HG02852 (cell line): ENCODE results near the gene PPP3CA.
"Not testable (repeated sequence)": the region's sequence is repeated elsewhere in the genome, so short reads cannot be mapped to it uniquely, and the experiment has no call there.

Experiments used
- ATAC-seq: cut with Tn5 transposase; IDR thresholded peaks from one replicate; pipeline ENCODE4 v1.9.1; 2021; ENCODE audit warnings: mild to moderate bottlenecking, moderate library complexity; ENCODE audit not compliant: unreplicated experiment

The PPP3CA gene

DNA sequence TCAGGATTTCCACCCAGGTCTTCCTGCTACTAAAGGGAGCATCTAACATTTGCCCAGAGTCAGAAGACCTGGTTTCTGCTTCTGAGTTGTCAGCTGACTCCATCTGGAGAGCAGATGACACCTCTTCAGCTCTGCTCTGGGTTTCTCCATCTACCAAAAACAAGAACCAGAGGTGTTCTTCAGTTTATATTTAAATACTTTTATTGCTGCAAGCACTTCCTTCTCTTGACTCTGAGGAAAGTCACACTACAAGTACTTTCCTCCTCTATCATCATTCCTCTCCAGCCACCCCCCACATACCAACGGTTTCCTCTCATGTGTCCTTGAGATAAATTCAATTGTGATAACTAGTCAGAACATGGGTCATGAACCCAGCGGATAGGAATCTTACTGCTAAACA is 88.4 kb downstream of the PPP3CA start:
- ATAC-seq: no peak

DNA sequence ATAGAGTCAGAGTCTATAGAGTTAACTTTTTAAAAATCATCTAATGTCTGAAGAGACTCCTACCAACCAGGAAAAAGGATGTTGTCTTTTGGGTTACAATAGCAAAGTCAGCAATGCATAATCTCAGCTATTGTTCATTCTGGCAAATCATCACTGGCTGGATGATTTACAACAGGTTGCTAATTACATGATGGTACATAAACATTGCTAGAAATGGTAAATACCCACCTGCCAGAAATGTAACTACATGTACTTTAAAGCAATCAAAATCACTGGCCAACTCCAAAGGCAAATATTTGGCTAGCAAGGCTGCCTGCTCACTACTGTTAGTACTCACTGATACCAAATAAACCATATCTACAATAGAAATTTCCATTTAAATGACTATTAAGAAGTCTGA is 91.1 kb downstream of the PPP3CA start:
- no peak for ATAC-seq

DNA sequence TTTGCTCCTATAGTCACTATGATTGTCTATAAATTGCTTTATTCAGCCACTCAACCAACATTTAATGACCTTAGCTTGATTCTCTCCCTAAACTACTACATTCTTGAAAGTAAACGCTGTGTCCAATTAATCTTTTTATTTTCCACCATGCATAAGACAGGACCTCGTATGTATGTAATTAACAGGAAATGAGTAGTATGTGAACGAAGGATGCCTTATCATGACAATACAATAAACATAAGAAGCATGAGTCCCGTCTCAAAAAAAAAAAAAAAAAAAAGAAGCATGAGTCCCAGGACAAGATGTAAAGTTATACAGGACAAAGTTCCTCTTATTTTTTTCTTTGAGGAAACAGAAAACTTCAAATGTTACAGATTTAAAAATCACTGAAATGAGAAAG is 92.5 kb downstream of the PPP3CA start:
- ATAC-seq: no peak

DNA sequence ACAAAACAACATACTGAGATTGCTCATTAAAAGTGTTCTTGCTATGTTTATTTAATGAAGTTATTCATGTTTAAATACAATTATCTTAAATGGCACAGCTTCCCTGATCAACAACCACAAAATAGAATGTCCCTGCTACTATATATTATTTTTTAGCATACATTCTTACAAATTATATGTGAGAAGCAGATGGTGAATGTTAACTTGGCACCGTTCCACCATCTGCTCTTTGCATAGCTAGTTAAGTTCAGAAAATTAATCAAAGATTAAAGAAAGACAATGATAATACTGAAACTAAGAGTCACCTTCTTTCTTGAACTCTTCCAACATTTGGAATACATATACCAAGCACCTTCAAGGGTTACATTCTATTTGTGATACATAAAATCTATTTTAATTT is 94.2 kb downstream of the PPP3CA start:
- ATAC-seq: no peak

DNA sequence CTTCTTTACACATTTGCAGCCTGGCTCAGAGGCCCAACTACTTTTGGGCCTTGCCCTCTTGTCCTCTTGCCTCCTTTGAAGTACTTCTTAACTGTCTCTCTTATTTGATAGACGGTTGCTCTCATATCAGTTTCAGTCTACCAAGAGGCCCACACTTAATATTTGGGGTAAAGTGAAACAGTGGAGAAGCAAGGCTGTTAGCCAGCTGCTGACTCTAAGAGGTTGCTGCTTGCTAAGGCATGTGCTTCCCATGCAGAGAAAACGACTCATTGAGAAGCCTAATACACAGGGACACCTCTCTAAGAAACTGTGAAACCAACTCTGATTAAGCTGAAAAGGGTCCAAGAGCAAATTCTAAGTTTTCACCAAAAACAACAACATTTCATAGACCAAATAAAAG is 94.6 kb downstream of the PPP3CA start:
- ATAC-seq: no peak

DNA sequence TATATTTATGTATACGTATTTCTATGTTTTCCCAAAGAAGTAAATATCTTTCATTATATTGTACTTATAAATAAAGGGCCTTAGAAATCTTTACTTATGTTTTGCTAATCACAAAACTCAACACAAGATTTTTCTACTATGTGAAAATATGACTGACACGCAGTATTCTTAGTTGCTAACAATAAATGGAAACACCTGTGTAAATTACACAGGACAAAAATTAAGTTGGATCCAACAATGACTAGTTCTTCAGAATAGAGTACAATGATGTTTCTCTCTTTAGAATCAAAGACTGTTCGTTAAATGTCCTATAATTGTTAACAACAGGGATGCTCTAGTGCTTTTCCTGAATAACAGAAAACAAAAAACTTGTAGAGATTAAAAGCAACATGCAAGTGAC is 96.1 kb downstream of the PPP3CA start:
- no peak for ATAC-seq

DNA sequence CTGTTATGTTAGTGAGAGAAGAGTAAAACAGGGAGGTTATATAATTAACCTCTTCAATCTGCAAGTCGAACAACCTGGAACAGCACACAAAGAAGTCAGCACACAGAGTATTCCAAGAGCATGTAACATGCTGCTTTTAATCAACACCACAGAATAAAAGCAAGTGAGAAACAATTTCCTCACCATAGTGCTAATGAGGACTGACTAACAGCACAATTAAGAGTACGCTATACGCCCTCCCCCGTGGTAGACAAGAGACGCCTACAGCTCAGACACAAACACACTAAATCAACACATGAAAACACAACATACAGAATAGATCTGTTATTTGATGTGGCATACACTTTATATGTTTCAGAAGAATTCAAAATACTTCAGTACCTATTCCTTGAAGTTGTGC is 103.0 kb downstream of the PPP3CA start:
- ATAC-seq: no peak

DNA sequence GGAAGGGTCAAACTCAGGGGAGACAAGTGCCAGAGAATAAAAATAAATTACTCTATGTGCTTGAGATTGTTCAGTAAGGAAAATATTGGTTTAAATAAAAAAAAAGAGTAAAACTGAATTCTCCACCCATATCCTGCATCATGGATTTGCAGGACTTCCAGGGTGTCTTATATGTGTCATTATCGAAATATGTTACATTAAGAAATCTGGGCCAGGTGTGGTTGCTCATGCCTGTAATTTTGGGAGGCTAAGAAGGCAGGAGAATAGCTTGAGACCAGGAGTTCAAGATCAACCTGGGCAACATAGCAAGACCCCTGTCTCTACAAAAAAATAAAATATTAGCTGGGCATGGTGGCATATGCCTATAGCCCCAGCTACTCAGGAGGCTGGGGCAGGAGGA is 104.9 kb downstream of the PPP3CA start:
- ATAC-seq: no peak

DNA sequence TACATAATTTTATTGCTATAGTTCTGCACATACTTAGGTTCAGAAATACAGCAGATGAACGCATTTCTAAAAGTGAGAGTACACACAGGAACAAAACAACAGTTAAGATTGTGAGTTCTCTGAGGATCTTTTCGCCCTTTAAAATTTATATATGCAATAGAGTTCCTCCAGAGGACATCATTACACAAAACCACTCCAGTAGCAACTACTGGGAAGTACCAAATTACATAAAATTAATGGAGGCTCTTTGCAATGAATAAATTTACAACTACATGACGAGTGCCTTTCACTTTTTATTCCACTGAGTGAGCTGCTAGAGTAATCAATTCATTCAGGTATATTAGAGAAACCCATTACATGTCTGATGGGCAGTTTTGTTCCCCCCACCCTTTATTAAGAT is 107.2 kb downstream of the PPP3CA start:
- ATAC-seq: no peak

DNA sequence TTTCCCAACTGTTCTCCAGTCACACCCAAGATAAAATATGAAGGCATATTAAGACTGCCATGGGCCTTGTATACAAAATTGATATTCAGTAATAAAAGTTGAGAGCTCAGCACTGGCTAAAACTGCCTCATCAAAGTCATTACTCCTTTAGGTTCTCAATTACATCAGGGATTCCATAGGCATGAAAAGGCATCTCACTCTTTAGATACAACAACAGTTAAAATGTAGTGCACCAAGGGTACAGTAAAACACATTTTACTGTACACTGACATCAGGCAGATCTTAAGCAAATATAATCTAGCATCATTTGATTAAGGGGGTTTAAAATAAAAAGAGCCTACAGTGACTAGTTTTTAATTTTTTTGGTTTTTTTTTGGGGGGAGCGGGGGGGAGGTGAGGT is 107.7 kb downstream of the PPP3CA start:
- ATAC-seq: no peak

DNA sequence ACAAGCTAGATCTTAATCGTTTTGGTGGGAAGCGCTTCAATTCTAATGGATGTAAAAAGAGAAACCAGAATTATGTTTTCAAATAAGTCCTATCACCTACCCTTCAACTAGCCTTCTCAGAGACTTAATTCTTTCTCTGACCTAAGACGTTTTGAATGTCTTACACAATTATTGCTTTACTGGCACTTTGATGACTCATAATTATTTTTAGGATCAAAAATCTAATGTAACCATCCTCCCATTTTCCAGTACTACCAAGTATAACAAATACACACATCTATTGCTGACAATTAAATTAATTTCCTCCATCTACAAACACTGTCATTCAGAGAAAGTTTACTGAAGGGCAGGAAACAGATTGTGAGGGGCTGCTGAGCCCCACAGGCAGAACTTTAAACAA is 108.6 kb downstream of the PPP3CA start:
- ATAC-seq: no peak

DNA sequence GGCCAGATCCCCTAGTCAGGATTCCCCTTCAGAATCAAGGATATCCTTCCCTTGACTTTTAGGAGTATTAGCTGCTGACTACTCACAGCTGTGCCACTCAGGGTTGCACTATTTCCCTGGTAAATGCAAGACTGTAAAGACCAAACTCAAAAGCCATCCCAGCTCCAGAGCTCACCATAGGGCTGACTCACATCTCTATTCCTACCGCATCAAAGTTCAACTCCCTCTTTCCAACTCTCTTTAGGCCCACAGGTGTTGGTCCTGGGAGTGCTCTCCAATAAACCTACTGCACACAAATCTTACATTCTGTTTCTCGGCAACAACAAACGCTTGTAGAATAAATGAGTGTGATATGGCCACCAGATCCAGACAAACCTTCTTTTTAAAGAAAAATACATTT is 109.6 kb downstream of the PPP3CA start:
- no peak for ATAC-seq

DNA sequence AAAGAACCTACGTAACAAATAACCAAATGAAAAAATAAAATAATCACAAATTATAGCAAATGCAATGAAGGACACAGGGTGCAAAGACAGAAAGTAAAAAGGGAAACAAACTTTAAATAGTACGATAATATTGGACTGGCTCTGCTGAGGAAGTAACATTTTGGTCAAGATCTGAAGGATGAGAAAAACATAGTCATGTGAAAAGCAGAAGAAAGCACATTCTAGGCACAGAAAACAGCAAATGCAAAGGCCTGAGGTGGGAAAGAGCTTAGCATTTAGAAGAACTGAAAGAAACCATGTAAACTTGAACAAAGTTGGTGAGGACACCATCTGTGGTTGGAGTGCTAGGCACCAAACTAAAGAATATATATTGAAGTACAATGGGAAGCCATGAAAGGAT is 111.2 kb downstream of the PPP3CA start:
- ATAC-seq: no peak

DNA sequence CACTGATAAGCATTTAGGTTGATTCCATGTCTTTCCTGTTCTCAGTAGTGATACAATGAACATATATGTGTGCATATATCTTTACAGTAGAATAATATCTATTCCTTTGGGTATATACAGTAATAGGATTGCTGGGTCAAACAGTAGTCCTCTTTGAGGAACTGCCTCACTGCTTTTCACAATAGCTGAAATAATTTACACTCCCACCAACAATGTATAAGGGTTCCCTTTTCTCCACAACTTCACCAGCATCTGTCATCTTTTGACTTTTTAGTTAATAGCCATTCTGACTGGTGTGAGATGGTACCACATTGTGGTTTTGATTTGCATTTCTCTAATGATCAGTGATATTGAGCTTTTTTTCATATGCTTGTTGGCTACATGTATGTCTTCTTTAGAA is 113.2 kb downstream of the PPP3CA start:
- ATAC-seq: not testable (repeated sequence)

DNA sequence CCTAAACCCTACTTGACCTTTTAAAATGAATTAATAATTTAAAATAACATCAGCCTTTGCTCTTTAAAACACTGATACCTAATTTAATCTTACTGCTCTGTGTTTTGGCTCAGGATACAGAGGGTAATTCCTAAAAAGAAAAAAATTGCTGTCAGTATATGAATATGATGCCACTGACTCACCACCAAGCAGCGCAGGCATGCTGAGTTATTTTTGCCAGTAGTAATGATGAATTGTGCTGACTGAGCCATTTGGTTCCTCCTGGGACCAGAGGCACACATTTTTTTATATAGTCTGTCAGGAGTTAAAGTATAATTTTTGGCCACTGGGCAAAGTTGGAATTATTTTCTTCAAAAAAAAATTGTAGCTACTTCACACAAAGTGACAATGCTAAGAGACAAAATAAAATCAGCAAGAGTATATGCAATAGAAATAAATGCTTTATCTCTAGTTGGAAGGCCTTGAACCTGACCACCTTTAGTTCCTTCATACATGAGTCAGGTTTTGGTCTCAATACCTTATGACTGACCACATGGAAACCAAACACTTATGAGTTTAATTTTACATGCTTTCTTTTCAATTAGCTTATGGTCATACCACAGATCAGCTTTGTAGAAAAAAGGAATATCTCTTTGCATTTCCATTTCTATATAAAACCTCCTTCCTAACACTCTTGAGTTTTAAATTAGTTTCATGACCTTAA is 115.1 kb downstream of the PPP3CA start:
- no peak for ATAC-seq

DNA sequence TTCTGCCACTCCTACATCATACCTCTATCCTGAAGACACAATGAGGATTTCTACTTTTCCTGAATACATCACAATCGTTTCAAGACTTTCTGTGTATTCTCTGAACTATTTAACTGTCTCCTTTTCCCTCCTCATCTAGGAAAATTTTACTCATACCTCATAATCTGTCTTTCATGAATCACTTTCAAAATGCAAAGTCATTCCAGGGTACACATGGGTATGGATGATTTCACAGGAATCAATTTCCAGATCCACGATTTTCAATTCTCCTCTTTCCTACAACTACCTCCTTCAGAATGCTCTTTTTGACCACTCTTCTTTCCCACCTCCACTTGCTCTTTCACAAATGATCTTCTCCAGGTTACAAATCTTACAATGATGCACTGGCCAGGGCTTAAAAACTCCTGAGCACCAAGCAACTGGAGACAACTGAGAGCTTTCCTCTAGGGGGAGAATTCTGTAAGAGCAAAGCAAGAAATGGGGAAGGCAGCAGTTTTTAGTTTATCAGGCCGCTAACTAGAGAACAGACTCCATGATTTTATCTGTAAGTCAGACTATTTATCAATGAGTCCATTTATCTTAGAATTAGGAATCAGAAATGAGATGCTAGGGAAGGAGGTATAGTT is 116.4 kb downstream of the PPP3CA start:
- ATAC-seq: no peak

DNA sequence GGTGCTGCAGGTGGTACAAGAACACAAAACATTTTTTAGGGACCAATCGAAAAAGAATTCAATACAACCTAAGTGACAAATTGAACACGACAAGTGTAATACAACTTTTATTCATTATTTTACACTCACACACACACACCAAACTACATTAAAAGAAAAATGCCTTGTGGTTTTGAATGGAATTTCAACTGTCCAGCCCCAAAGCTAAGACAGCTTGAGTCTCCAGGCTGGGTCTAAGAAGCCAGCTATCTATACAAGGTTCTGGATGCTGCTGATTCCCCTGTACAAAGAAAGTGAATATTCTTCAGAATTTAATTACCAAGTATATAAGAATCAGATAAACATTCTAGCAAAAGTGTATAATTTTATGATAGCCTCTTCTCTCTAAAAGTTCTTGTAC is 118.2 kb downstream of the PPP3CA start:
- no peak for ATAC-seq

DNA sequence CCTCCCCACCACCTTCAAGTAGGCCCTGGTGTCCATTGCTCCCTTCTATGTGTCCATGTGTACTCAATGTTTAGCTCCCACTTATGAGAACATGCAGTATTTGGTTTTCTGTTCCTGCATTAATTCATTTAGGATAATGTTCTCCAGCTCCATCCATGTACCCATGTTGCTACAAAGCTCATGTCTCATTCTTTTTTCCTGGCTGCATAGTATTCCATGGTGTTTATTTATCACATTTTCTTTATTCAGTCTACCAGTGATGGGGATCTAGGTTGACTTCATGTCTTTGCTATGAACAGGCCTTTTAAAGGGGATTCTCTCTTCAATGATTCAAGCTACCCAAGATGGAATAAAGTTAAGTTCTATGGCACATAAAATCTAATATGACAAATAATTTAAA is 119.6 kb downstream of the PPP3CA start:
- ATAC-seq: no peak

DNA sequence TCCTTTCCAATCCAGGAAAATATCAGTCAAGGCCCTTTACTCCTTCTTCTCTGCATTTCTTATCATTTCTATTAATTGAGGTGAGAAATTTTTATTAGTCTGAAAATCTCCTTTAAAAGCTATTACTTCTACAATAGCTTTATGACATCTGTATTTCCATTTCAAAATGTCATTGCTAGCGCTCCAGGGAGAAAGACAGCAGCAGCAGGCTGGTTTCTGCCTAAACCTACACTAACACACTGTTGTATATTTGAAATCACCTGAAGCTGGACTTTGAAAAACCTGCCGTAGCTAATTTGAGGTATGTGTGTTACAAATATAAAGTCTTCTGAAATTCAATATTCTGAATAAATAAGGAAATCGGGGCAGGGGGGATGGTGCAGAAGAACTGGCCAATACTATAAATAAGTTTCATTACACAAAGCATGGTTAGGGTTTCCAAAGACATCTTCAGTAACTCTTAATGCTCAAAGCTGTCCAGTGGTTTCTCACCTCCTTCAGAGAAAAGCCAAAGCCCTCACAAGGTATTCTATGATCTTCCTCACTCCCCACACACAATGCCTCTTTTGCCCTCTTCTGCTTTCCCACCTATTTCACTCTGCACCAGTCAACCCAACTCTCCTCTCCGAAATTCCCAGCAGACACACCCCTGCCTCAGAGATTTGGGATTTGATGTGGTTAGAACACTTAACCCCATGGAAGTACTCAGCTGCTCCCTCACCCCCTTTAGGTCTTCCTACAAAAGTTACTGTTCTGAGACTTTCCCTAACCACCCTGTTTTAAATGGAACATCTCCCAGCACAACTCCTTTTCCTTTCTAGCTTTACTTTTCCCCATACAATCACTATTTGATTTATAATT is 122.7 kb downstream of the PPP3CA start:
- ATAC-seq: no peak

DNA sequence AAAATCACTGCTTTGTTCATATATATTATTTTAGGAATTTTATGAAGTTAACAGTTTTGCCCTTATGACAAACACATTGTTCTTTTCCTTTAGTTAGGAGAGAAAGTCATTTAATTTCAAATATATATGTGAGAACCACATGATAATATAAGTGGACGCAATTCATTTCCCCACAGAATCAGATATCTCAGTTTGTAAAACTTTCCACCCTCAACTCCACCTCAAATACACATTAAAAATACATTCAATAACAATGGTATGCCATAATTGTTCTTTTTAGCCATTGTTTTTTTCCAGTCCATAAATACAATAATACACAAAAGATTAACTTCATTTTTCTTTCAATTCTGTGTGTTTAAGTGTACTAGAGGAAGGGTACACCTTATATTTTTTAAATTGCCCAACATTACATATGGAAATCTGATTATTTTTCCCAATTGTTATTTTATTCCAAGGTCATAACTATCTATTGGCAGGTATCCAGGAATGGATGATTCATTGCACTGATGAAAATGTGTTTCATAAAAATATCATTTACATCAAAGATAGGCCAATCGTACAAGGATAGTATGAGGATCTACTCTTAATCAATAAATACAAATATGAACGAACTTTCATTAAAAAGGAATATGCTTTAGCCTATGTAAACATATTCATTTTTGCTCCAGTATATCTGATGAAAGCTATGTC is 125.0 kb downstream of the PPP3CA start:
- ATAC-seq: no peak

DNA sequence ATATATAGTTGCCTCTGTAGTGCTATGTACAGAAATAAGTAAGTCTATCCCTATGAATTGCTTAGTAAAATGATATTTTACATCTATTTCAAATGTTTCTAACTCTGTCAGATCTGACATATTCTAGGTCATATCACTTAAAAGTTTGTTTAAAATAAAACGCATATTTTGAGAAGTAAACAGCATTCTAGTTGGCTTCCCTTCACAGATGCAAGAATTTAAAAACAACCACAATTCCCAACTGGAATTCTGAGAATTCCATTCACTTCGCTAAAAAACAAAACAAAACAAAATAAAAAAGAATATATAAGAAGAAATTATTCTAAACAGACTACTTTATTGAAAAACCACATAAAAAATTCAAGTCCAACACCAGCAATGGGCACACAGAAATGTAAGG is 126.0 kb downstream of the PPP3CA start:
- ATAC-seq: no peak
